Keratinocyte (primary cell): ENCODE measurements around the gene C1S.

Experiments used
- CTCF ChIP-seq, 3 experiments: IDR thresholded peaks in 1 of 3; conservative IDR thresholded peaks in 1 of 3; optimal IDR thresholded peaks in 1 of 3; 2 replicates in 2 of 3; 3 replicates in 1 of 3; pipeline versions ENCODE3 to v1.5.1; 2011; ENCODE audit warnings: low read length in 3 of 3, mild to moderate bottlenecking in 3 of 3, moderate library complexity in 2 of 3, control low read depth in 1 of 3, inconsistent platforms in 1 of 3; ENCODE audit not compliant: insufficient read depth in 2 of 3; ENCODE audit errors: extremely low read depth in 1 of 3
- EZH2 ChIP-seq: IDR thresholded peaks from one replicate; pipeline ENCODE4 v1.6.1; 2012; ENCODE audit warnings: inconsistent platforms, mild to moderate bottlenecking, low read length, moderate library complexity

DNA sequence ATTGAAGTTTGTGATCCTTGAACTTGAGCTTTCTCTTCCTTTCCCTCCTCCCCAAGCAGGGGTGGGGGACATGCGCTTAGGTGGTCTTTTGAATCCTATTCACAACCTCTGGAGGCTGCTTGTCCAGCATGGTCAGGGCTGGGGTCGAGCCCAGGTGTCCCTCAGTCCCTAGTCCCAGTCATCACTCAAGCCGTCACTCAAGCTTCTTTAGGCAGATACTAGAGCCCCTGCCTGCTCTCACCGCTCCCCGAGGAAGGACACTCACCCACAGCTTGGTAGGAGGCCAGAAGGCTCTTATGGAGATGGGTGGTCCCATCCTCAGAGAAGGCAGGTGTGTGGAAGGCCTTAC is 49.0 kb downstream of the C1S start:
- TF ChIP-seq CTCF (optimal IDR thresholded peaks at IDR 0.05 in 1 of 3, IDR thresholded peaks at IDR 0.05 in 1 of 3, conservative IDR thresholded peaks at IDR 0.05 in 1 of 3; ENCODE audit: extremely low read depth in 1 of 3, insufficient read depth in 2 of 3, low read length in 3 of 3) (no peak), EZH2 (no peak)
